HG03095 (cell line): ENCODE data around the gene LRTM2.

ENCODE experiments used
- ATAC-seq: cut with Tn5 transposase; IDR thresholded peaks from one replicate; pipeline ENCODE4 v1.9.1; 2021; ENCODE audit warnings: moderate library complexity; ENCODE audit not compliant: unreplicated experiment

The LRTM2 gene

DNA sequence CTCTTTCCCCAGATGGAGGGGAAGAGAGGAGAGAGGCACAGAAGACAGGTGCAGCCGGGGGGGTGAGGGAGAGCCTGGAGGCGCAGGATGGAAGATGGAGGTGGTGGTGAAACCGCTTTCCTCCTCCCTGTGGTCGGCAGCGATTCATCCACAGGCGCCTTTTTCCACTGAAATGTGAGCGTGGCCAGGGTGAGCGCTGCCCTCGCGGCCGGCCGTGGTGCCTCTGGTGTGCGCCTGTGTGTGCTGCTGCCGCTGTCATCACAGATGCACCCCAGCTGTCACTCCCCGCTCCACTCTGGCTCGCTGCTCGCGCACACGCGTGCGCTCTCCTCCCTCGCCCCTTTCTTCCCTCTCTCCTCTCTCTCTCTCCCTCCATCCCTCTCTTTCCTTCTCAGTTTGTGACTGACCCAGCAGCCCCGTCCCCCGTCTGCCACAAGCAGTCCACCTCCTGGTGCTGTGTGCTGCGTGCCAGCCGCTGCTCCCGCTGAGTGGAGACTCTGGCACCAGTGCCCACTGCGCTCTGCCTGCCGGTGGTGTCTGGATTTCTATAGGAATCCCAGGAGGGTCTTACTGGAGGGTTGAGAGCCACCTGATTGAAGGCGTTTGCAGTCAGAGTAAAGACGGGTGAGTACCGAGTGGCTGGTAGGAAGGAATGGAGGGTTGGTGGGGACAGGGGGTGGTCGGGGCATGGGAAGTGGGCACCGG, at the start of gene LRTM2:
Gene LRTM2 (plus strand): TSS at position 375 of the 705 bp plus-strand sequence. CDS start 7,584 bp downstream, outside the sequence.
- ATAC-seq, result no peak

DNA sequence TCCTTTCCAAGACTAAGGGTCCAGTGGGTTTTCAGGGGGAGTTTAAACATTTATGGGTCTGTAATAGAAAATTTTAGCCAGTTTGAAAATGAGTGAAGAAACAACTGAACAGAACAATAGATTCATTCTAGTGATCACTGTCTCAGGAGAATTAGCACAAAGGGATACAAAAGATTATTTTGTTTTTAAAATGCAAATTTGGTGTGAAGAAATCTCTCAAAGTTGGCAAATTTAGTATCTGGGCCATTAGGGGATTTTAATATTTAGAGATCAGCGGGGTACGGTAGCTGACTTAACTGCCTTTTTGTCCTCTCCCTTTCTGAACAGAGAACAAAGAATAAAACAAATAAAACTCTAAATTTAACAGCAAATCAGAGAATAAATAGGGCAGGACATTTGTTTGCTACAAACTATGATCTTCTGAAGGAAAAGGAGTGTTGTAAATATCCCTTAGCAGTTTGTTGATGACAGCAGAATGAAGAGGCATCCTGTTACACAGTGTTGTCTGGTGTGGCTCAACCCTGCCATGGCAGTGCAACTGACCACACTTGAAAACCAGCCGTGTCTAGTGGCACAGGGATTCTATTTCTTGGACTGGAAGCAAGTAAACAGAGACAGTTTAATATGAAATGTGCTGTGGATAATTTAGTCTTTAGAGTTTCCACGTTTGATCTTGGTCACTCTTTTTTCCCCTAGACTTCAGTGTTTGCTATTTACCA, 46.3 kb upstream of the LRTM2 start:
- ATAC-seq, result no peak

DNA sequence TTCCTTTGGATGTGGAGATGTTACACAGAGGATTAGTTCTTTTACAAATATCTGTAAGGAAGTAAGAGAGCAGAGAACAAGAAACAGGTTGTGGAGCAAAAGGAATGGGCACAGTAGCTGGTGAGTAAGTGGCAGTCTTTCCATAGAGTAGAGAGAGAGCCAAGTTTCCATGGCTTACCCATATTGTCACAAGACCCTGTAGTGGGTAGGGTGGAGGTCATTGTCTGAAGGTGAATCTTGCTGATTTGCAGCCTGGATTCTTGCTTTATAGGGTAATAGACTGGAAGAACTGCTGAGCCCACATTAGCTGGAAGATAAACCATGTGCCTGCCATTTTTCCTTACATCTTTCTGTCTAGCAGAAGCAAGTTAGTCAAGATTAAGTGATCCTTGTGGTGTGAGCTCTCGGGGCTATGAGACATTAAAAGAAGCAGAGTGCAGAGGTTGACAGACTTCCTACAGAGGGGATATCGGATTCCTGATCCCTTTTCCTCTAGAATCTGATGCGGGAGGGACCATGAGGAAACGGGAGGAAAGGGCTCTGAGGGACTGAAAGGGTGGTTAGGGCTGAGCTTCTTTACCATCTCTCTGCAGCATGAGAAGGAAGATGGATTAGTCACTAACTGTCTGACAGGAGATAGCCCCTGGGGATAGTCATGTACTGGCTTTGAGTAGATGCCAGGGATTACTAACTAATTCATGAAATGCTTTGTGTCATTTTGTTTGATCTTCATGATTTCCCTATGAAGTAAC, 44.0 kb upstream of the LRTM2 start:
- no peak for ATAC-seq

GRCh38 chr12:1777798-1778197, 42.6 kb upstream of the LRTM2 start:
- no peak for ATAC-seq

- ATAC-seq, result no peak
Measured at GRCh38 chr12:1778911-1779310, 41.5 kb upstream of the LRTM2 start.

- ATAC-seq, result no peak
Measured at GRCh38 chr12:1779783-1780182, 40.6 kb upstream of the LRTM2 start.

GRCh38 chr12:1781772-1782171, 38.6 kb upstream of the LRTM2 start:
- no peak for ATAC-seq

DNA sequence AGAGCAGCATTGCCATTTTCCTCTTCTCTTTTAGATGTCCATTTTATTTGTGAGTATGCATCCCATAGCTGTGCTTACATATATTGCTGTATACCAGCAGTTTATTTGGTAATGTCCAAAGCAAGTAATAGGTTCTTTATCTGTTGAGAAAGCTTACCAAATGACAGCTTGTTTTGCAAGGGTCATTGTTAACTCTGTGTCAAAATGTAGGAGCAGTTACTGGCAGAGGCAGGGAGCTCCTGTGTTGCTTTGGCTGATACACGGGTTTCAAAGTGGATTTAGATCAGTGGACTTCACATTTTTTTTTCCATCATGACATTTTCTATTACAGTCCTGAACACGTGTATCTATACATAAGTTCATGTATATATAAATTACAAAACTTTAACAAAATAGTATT, 38.1 kb upstream of the LRTM2 start:
- ATAC-seq, result no peak

- no peak for ATAC-seq
Measured at GRCh38 chr12:1787714-1788113, 32.7 kb upstream of the LRTM2 start.

DNA sequence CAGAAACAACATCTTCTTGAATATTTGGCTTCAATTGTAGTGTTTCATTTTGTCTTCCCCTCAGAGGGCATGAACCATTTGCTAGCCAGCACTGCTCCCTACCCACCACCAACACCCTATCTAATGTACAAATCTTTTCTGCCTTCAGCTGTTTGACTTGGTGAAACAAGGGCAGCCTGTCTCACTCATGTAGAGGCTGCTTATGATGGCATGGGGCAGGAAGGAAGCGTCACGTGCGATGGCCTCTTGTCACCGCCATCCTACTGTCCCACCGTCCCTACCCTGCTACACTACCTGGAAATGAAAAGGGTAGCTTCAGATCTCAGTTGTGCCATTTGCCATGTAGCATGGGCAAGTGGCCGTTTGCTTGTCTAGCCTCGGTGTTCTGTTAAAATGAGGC, 29.9 kb upstream of the LRTM2 start:
- ATAC-seq, result no peak

GRCh38 chr12:1791104-1791841, 29.1 kb upstream of the LRTM2 start:
- ATAC-seq, result no peak

- no peak for ATAC-seq
Measured at GRCh38 chr12:1792406-1792805, 28.0 kb upstream of the LRTM2 start.

DNA sequence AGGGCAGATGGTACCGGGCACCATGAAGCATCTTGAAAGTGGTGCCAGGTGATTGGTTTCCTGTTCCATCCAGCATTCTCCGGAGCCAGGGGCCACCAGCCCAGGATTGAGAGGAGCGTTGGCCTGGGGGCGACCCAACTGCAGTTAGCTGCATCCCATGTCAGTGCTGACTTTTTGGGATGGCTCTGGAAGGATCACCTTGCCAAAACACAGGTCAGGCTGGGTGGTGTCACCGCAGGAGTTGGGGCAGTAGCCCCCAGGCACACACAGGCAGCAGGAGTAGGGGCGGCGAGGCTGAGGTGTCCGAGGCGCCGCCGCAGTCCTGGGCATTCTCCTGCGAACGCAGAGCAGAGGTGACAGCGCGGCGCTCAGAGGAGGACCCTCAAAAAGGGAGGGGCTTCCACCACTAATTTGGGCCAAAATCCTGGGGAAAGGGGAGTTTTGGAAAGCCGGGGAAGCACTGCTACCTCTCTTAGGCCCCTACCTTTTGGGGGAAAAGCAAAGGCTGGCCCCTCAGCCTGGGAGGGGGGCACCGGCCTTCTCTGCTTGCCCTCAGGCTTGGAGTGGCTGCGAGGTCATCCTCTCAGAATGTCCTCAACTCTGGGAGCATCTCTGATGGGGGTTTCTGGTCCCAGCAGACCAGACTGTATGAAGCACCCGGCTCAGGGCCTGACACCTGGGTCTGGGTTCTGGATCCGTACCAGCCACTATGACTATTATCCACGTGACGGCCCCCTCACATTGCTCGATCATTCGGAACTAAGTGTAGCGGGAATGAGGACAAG, 26.7 kb upstream of the LRTM2 start:
- no peak for ATAC-seq

GRCh38 chr12:1794440-1795090, 25.8 kb upstream of the LRTM2 start:
- no peak for ATAC-seq

GRCh38 chr12:1795221-1795784, 25.1 kb upstream of the LRTM2 start:
- no peak for ATAC-seq

DNA sequence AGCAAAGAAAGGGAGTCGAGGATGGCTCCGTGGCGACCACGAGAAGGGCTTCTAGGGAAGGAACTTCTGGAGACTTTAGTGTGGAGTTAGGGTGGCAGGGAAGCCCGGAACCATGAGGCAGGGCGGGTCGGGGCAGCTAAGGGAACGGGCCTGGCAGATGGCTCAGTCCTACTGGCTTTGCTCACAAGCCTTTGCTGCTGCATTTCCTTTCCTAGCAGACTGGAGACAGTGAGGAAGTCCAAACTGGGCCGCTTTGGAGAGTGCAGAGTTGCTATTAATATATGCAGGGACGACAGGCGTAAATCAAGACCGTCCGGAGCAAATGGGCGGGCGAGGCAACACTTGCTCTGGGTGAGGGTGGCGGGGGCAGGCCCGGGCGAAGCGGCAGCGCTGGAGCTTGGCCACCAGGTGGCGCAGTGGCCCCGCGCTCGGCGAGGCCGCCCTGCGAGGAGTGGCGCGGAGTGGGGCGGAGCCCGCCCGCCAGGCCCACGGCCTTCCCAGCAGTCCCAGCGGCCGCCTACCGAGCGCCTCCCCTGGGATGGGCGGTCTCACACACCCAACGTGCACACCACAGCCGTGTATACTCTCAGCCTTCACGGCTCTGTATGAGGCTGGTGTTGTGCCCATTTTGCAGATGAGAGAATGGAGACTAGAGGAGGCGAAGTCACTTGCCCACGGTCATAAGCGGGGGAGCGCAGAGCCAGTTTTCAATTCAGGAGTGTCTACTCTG, 24.4 kb upstream of the LRTM2 start:
- peak; percentile 91 for ATAC-seq

- peak; percentile 17 for ATAC-seq
Measured at GRCh38 chr12:1796515-1797010, 23.8 kb upstream of the LRTM2 start.

DNA sequence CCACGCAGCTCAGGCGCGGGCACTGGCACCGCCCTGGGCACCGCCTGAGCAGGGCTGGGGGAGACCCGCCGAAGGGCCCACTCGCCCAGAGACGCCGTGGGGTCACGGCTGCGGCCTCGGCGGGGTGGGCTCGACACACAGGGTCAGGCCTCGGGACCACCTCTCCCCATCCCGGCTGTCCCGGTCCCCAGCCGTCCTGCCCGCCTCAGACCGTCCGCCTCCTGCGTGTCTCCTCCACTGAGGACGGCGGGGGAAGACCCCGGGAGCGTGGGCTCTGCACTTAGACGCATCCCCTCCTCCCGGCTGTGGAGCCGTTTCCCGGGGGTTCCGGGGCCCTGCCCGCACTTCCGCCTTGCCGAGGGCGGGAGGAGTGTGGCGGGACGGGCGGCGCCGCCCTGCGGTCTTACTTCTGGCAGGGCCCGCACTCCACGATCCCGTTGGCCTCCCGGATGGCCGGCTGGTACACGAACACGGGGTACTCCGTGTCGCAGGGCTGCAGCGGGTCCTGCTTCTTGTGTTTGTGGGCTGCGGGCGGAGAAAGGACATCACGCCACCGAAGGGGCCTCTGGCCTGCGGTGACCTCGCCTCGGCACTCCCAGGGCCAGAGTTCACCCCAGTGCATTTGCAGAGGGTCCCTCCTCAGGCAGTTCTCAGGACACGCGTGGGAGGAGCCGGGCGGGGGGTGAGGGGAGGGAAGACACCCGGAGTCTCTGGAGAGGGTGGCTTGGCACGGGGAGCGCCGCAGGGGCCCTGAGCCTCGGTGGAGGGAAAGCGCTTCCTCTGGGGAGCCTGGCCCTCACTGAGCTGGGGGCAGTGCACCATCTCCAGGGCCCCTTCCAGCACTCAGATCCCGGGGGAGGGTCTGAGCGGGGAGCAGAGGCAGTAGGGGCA, 23.1 kb upstream of the LRTM2 start:
- peak; percentile 17 for ATAC-seq
